ENCODE measurements around the gene TXK. TPM values are rescaled to one million over a fixed set of nuclear protein-coding genes. Genes with fewer than 3 reads are reported as not detected.

The TXK gene
- total RNA-seq, 3 donors from 2014 or later = 1.6 to 3.4 (median 3.2) TPM

- no peak for DNase-seq (ENCODE audit: low spot score in 2 of 2)
- TF ChIP-seq, protein P1, sequence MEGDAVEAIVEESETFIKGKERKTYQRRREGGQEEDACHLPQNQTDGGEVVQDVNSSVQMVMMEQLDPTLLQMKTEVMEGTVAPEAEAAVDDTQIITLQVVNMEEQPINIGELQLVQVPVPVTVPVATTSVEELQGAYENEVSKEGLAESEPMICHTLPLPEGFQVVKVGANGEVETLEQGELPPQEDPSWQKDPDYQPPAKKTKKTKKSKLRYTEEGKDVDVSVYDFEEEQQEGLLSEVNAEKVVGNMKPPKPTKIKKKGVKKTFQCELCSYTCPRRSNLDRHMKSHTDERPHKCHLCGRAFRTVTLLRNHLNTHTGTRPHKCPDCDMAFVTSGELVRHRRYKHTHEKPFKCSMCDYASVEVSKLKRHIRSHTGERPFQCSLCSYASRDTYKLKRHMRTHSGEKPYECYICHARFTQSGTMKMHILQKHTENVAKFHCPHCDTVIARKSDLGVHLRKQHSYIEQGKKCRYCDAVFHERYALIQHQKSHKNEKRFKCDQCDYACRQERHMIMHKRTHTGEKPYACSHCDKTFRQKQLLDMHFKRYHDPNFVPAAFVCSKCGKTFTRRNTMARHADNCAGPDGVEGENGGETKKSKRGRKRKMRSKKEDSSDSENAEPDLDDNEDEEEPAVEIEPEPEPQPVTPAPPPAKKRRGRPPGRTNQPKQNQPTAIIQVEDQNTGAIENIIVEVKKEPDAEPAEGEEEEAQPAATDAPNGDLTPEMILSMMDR (IDR thresholded peaks at IDR 0.05) = no peak
- TF ChIP-seq POLR2AphosphoS5 (IDR thresholded peaks at IDR 0.05) = no peak
- no peak for TF ChIP-seq POLR2A (IDR thresholded peaks at IDR 0.05)
- Histone ChIP-seq H3K36me3 (no peaks in the 10 kb centered on the region), H3K4me3 (no peak overlapping the region), H3K9me3 (no peaks in the 10 kb centered on the region), H3K27me3 (no peaks in the 10 kb centered on the region), H3K27ac (no peak overlapping the region), H3K4me1 (no peaks in the 10 kb centered on the region)
- intact Hi-C loops (cut with DNase I; ENCODE audit: low total_unique reads) = no loop called here
Measured at GRCh38 chr4:48138936-48139335, 4.9 kb upstream of the TXK start.

DNA sequence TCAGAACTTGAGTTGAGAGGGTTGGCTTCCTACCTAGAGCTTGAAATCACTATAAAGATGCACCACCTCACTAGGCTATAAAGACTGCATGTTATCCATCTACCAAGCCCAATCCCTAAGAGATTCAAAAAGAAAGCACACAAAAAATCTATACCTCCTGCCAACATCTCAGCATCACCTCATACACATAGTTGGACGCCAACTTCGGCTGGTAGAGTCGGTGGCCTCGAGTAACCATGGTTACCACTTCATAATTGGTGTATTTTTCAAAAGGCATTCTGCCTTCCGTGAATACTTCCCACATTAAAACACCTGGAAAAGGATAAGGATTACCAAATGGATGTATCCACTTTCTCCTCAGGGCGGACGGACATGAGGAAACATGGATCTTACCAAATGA lies 4.5 kb upstream of the TXK start:
- Histone ChIP-seq H3K4me3 (no peak overlapping the region), H3K36me3 (no peaks in the 10 kb centered on the region), H3K27ac (no peak overlapping the region), H3K4me1 (no peaks in the 10 kb centered on the region), H3K27me3 (no peaks in the 10 kb centered on the region), H3K9me3 (no peaks in the 10 kb centered on the region)
- TF ChIP-seq POLR2A (IDR thresholded peaks at IDR 0.05) (no peak), POLR2AphosphoS5 (IDR thresholded peaks at IDR 0.05) (no peak)
- TF ChIP-seq, protein P1 (IDR thresholded peaks at IDR 0.05) = no peak
- intact Hi-C loops (cut with DNase I; ENCODE audit: low total_unique reads) = no loop called here
- DNase-seq (ENCODE audit: low spot score in 2 of 2) = no peak

DNA sequence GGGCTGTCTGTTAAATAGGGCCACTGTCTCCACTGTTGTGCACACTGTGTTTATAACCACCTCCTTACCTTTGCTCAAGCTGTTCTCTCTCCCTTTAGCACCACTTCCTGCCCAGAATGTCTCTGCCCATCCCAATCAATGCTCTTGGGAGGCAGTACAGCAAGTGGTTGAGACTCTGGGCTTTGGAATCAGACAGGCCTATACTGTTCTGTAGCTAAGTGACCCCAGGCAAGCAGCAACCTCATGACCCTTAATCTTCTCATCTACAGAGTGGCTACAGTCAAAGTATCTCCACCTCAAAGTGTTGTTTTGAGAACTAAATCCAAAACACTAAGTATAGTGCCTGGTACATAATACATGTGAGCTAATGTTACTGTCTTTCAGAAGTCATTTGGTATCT lies 3.8 kb upstream of the TXK start:
- Histone ChIP-seq H3K4me1 (no peaks in the 10 kb centered on the region), H3K36me3 (no peaks in the 10 kb centered on the region), H3K4me3 (no peak overlapping the region), H3K27ac (no peak overlapping the region), H3K9me3 (no peaks in the 10 kb centered on the region), H3K27me3 (no peaks in the 10 kb centered on the region)
- intact Hi-C loops (cut with DNase I; ENCODE audit: low total_unique reads) = no loop called here
- TF ChIP-seq POLR2A (IDR thresholded peaks at IDR 0.05) (no peak), POLR2AphosphoS5 (IDR thresholded peaks at IDR 0.05) (no peak)
- TF ChIP-seq, protein P1 (IDR thresholded peaks at IDR 0.05) = no peak
- no peak for DNase-seq (ENCODE audit: low spot score in 2 of 2)

- no peak overlapping the region for H3K27ac ChIP-seq
- no peak for TF ChIP-seq POLR2A (IDR thresholded peaks at IDR 0.05)
- TF ChIP-seq, protein P1 (IDR thresholded peaks at IDR 0.05) = no peak
- DNase-seq (ENCODE audit: low spot score in 2 of 2) = no peak
- intact Hi-C loops (cut with DNase I; ENCODE audit: low total_unique reads) = no loop called here
- H3K9me3 ChIP-seq = no peaks in the 10 kb centered on the region
- H3K4me3 ChIP-seq = no peak overlapping the region
- no peaks in the 10 kb centered on the region for H3K36me3 ChIP-seq
- H3K27me3 ChIP-seq = no peaks in the 10 kb centered on the region
- no peaks in the 10 kb centered on the region for H3K4me1 ChIP-seq
Measured at GRCh38 chr4:48133669-48134068, 381 bp downstream of the TXK start.

GRCh38 chr4:48131736-48132135 lies 2.3 kb downstream of the TXK start:
- Histone ChIP-seq H3K36me3 (no peaks in the 10 kb centered on the region), H3K27me3 (no peaks in the 10 kb centered on the region), H3K4me1 (peaks cover 0 to 6% of the 10 kb centered on the region in 2 donors), H3K4me3 (no peak overlapping the region), H3K27ac (no peak overlapping the region), H3K9me3 (no peaks in the 10 kb centered on the region)
- intact Hi-C loops (cut with DNase I; ENCODE audit: low total_unique reads) = no loop called here
- DNase-seq (ENCODE audit: low spot score in 2 of 2) = no peak
- TF ChIP-seq, protein P1 (IDR thresholded peaks at IDR 0.05) = no peak
- TF ChIP-seq POLR2AphosphoS5 (IDR thresholded peaks at IDR 0.05) = no peak
- no peak for TF ChIP-seq POLR2A (IDR thresholded peaks at IDR 0.05)
